ENCODE results near the gene TENM4.

DNA sequence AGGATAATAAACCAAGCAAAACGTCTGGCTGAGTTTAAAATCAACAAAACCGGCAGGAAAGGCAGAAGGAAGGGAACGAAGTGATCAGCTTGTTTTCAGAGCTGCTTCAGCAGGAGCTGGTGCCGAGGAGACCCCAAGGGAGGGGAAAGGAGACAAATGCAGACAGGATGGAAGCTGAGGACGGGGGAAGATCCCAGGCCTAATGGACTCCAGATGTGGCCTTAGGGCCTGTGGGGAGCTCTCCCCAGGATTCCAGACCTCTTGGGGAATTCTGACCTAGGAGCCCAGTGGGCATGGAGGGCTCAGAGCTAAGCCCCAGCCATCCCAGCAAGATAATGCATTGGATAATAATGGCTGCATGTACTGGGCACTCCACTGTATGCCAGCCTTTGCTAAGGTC lies 654.7 kb downstream of the TENM4 start:
- TF ChIP-seq, protein P1, sequence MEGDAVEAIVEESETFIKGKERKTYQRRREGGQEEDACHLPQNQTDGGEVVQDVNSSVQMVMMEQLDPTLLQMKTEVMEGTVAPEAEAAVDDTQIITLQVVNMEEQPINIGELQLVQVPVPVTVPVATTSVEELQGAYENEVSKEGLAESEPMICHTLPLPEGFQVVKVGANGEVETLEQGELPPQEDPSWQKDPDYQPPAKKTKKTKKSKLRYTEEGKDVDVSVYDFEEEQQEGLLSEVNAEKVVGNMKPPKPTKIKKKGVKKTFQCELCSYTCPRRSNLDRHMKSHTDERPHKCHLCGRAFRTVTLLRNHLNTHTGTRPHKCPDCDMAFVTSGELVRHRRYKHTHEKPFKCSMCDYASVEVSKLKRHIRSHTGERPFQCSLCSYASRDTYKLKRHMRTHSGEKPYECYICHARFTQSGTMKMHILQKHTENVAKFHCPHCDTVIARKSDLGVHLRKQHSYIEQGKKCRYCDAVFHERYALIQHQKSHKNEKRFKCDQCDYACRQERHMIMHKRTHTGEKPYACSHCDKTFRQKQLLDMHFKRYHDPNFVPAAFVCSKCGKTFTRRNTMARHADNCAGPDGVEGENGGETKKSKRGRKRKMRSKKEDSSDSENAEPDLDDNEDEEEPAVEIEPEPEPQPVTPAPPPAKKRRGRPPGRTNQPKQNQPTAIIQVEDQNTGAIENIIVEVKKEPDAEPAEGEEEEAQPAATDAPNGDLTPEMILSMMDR (IDR thresholded peaks at IDR 0.05; ENCODE audit: low read depth, low read length, poor library complexity, severe bottlenecking), result no peak
- TF ChIP-seq EZH2phosphoT487 (IDR thresholded peaks at IDR 0.05; ENCODE audit: borderline replicate concordance, low read length), result no peak

All from DOHH2 (cell line).